GM12878 (cell line): Measurements from ENCODE around the gene NF1. TPM values are rescaled to one million over a fixed set of nuclear protein-coding genes. Genes with fewer than 3 reads are reported as not detected.

Experiments used
- ATAC-seq: fragments of 200-7000 bp; cut with Tn5 transposase; 3 replicates; pipeline ENCODE4 v1.9.1; 2020; ENCODE audit warnings: mild to moderate bottlenecking, moderate library complexity
- BruUV-seq: library from RNA; stranded (reverse); fragments of 400-500 nt; replicated peaks from 2 replicates; lab custom pipeline; 2021; lab: Mats Ljungman, UMichigan
- CTCF ChIA-PET: fragments of 300-600 bp; sonication (Branson Sonifier 250); formaldehyde crosslinking; extraction: SDS; loops from one replicate; lab custom pipeline; 2021; ENCODE audit warnings: inconsistent platforms; lab: Yijun Ruan, JAX
- POLR2A ChIA-PET: fragments of 350-600 bp; formaldehyde crosslinking; extraction: SDS; loops from one replicate; lab custom pipeline; 2021; ENCODE audit warnings: inconsistent platforms; lab: Charles Lee
- RAD21 ChIA-PET: fragments of 300-600 bp; sonication (Branson Sonifier 250); formaldehyde crosslinking; loops from one replicate; lab custom pipeline; 2023; ENCODE audit warnings: antibody characterized with exemption; ENCODE audit not compliant: unreplicated experiment; lab: Charles Lee
- SMC1A ChIA-PET: fragments of 300-600 bp; sonication (Branson Sonifier 250); formaldehyde crosslinking; loops from one replicate; lab custom pipeline; 2023; ENCODE audit not compliant: unreplicated experiment, uncharacterized antibody; lab: Charles Lee
- DNase-seq: peaks from one replicate; pipeline ENCODE4 v3.0.0-alpha.2; 2011; ENCODE audit warnings: low read depth, low spot score
- FAIRE-seq: peaks from 3 replicates; lab custom pipeline; 2011; peaks lifted over from hg19 to GRCh38; lab: Jason Lieb, UNC
- H2AFZ ChIP-seq: 2 replicates; pipeline ENCODE4 v1.6.0; 2011; ENCODE audit warnings: low read depth, low read length, control low read depth; ENCODE audit not compliant: control insufficient read depth
- H3K27ac ChIP-seq: 2 replicates; pipeline ENCODE4 v1.5.1; 2011; ENCODE audit warnings: control low read depth; ENCODE audit not compliant: control insufficient read depth, insufficient read depth
- H3K27me3 ChIP-seq, 2 experiments: replicated peaks in 1 of 2; 2 replicates each; pipeline versions ENCODE4 v1.6.0 to v1.6.1; 2011; ENCODE audit warnings: low read length in 1 of 2; ENCODE audit not compliant: control insufficient read depth in 2 of 2, insufficient read depth in 2 of 2
- H3K36me3 ChIP-seq, 2 experiments: 2 replicates each; pipeline ENCODE4 v1.5.1; 2011; ENCODE audit warnings: low read length in 1 of 2; ENCODE audit not compliant: control insufficient read depth in 2 of 2, insufficient read depth in 2 of 2
- H3K4me1 ChIP-seq: 2 replicates; pipeline ENCODE4 v1.6.1; 2011; ENCODE audit warnings: mild to moderate bottlenecking, low read length, moderate library complexity, mixed read lengths; ENCODE audit not compliant: control insufficient read depth, insufficient read depth
- H3K4me2 ChIP-seq: 2 replicates; pipeline ENCODE4 v1.6.0; 2011; ENCODE audit warnings: control low read depth; ENCODE audit not compliant: control insufficient read depth, insufficient read depth
- H3K4me3 ChIP-seq: fragments of 200-600 bp; sonication (generic); 2 replicates; pipeline ENCODE4 v1.5.1; 2016
- H3K79me2 ChIP-seq: 2 replicates; pipeline ENCODE4 v1.6.0; 2011; ENCODE audit warnings: low read length; ENCODE audit not compliant: control insufficient read depth, insufficient read depth
- H3K9ac ChIP-seq: 2 replicates; pipeline ENCODE4 v1.8.0; 2011; ENCODE audit warnings: low read length, control low read depth, mixed read lengths; ENCODE audit not compliant: control insufficient read depth, insufficient read depth
- H3K9me3 ChIP-seq: replicated peaks from 3 replicates; pipeline ENCODE4 v1.5.1; 2011; ENCODE audit warnings: mild to moderate bottlenecking, low read length; ENCODE audit not compliant: control insufficient read depth, insufficient read depth
- H4K20me1 ChIP-seq: 2 replicates; pipeline ENCODE4 v1.6.0; 2011; ENCODE audit not compliant: control insufficient read depth, insufficient read depth
- ASH2L ChIP-seq: fragments of 300-600, 200-600 bp; sonication (generic); IDR thresholded peaks from 2 replicates; pipeline ENCODE4 v1.6.1; 2017; ENCODE audit warnings: low read depth, mild to moderate bottlenecking, borderline replicate concordance
- CBFB ChIP-seq: IDR thresholded peaks from 2 replicates; pipeline ENCODE4 v1.6.1; 2016; ENCODE audit warnings: antibody characterized with exemption, low read depth
- GABPA ChIP-seq: IDR thresholded peaks from 2 replicates; pipeline ENCODE4 v1.6.1; 2014; ENCODE audit warnings: antibody characterized with exemption, low read depth, mild to moderate bottlenecking, inconsistent platforms
- KDM1A ChIP-seq: fragments of 200-600 bp; sonication (generic); IDR thresholded peaks from 2 replicates; pipeline ENCODE4 v1.6.1; 2016; ENCODE audit warnings: borderline replicate concordance
- NR2C1 ChIP-seq: fragments of 450-650 bp; IDR thresholded peaks from 2 replicates; pipeline ENCODE4 v1.6.1; 2017; ENCODE audit warnings: antibody characterized with exemption, mild to moderate bottlenecking, moderate library complexity
- RFX5 ChIP-seq: IDR thresholded peaks from 2 replicates; pipeline ENCODE4 v1.6.1; 2011; ENCODE audit warnings: low read depth, low read length, improper control_type of control experiment
- TCF12 ChIP-seq: IDR thresholded peaks from 2 replicates; pipeline ENCODE4 v1.6.1; 2011; ENCODE audit warnings: low read depth, mild to moderate bottlenecking, low read length
- TCF3 ChIP-seq: IDR thresholded peaks from 2 replicates; pipeline ENCODE4 v1.6.1; 2012; ENCODE audit warnings: low read depth, mild to moderate bottlenecking, low read length, borderline replicate concordance; ENCODE audit not compliant: insufficient read depth
- WGBS: methylation state at CpG from one replicate; pipeline ENCODE4 v1.1.6; 2016; ENCODE audit warnings: low lambda C conversion rate; ENCODE audit not compliant: insufficient replicate concordance, insufficient coverage; ENCODE audit errors: missing lambda C conversion rate; 5-methylcytosine and 5-hydroxymethylcytosine counted together
- in situ Hi-C: fragments of 300-500 bp; cut with MboI; formaldehyde crosslinking; loops from 9 replicates; pipeline ENCODE4 v1.14.3; 2018; ENCODE audit warnings: mixed read lengths
- intact Hi-C: fragments of 100-400 bp; cut with micrococcal nuclease; formaldehyde crosslinking; loops from one replicate; pipeline ENCODE4 v1.14.2; 2022; ENCODE audit not compliant: unreplicated experiment
- polyA plus RNA-seq, 11 experiments: library from polyadenylated mRNA; depleted of rRNA in 4 of 11; unstranded in 6 of 11; stranded (reverse) in 5 of 11; fragments of >200 nt; fragmentation: Nextera tagmentation in 4 of 11; fragmentation: Illumina TruSeq in 1 of 11; extraction: Ambion mirVana in 4 of 11; extraction: Trizol in 1 of 11; gene quantifications; 1 replicate in 1 of 11; 2 replicates in 10 of 11; pipeline versions ENCODE4 v1.2.1 to v1.2.3, GENCODE V29; 2011 to 2016; ENCODE audit warnings: inconsistent platforms in 2 of 11, missing spikeins in 2 of 11, low read depth in 1 of 11
- total RNA-seq, 4 experiments: library from RNA; depleted of rRNA in 3 of 4; stranded (reverse); fragments of >200 nt in 3 of 4; fragmentation: Illumina TruSeq in 1 of 4; extraction: Trizol in 1 of 4; gene quantifications; 2 replicates each; pipeline versions ENCODE4 v1.2.1 to v1.2.3, GENCODE V29; 2013 to 2021
- TF ChIP-seq, protein P1 (sequence below), 3 experiments: IDR thresholded peaks in 2 of 3; conservative IDR thresholded peaks in 1 of 3; 2 replicates each; pipeline ENCODE4 v1.5.1; 2011; ENCODE audit warnings: low read depth in 3 of 3, low read length in 3 of 3, mild to moderate bottlenecking in 3 of 3, control low read depth in 2 of 3, moderate library complexity in 2 of 3, inconsistent platforms in 1 of 3, mixed read lengths in 1 of 3; ENCODE audit not compliant: control insufficient read depth in 2 of 3, insufficient read depth in 1 of 3; ENCODE audit errors: extremely low read depth in 1 of 3
- TF ChIP-seq, protein P2 (sequence below): fragments of 150-350 bp; IDR thresholded peaks from 2 replicates; pipeline ENCODE4 v1.6.1; 2014; ENCODE audit warnings: mild to moderate bottlenecking, low read depth, low read length
- TF ChIP-seq, protein P3 (sequence below): fragments of 450-650 bp; IDR thresholded peaks from 2 replicates; pipeline ENCODE4 v1.6.1; 2017; ENCODE audit warnings: antibody characterized with exemption, mild to moderate bottlenecking, moderate library complexity

The NF1 gene
- total and polyA plus RNA-seq, 10 of the 15 experiments (the other 5 are each of a cell fraction or from before 2014, with no cell fraction given): 2.5 to 31.8 (median 16.6) TPM

DNA sequence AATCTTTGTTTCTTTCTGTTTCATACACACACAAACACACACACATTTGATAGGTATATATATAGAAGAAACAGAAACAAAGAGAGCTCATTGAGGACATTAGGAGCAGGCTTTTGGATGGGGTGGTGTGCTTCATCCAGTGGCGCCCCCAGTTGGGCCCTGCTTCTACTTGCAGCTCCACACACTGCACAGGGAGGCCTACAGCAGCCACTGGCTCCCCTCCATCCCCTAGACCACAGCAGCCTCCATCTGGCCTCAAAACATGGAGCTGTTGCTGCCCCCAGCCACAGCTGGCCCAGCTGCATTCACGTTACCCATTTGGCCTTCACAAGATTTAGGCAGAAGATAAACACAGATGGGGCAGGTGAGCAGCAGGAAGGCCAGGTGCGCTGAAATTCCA lies 33.1 kb upstream of the NF1 start:
- ATAC-seq: peak; percentile 41; the same call in 2 of the 3 replicates
- Histone ChIP-seq H3K79me2 (no peaks in the 10 kb centered on the region), H3K4me3 (no peak overlapping the region), H3K9ac (no peak overlapping the region), H4K20me1 (no peaks in the 10 kb centered on the region), H3K9me3 (no peaks in the 10 kb centered on the region), H3K36me3 (no peaks in the 10 kb centered on the region), H3K4me2 (no peak overlapping the region), H3K27ac (no peak overlapping the region), H3K27me3 (no peaks in the 10 kb centered on the region), H3K4me1 (peaks cover 24% of the 10 kb centered on the region), H2AFZ (no peak overlapping the region)
- intact Hi-C loops: no loop called here
- POLR2A ChIA-PET: no interaction called here
- SMC1A ChIA-PET: interaction anchor here (1.5 kb wide), 1 partner anchor 11 kb away, joined by 3 read pairs; no protein-coding TSS in a partner anchor
- TF ChIP-seq, protein P1, sequence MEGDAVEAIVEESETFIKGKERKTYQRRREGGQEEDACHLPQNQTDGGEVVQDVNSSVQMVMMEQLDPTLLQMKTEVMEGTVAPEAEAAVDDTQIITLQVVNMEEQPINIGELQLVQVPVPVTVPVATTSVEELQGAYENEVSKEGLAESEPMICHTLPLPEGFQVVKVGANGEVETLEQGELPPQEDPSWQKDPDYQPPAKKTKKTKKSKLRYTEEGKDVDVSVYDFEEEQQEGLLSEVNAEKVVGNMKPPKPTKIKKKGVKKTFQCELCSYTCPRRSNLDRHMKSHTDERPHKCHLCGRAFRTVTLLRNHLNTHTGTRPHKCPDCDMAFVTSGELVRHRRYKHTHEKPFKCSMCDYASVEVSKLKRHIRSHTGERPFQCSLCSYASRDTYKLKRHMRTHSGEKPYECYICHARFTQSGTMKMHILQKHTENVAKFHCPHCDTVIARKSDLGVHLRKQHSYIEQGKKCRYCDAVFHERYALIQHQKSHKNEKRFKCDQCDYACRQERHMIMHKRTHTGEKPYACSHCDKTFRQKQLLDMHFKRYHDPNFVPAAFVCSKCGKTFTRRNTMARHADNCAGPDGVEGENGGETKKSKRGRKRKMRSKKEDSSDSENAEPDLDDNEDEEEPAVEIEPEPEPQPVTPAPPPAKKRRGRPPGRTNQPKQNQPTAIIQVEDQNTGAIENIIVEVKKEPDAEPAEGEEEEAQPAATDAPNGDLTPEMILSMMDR (IDR thresholded peaks at IDR 0.05 in 2 of 3, conservative IDR thresholded peaks at IDR 0.05 in 1 of 3; ENCODE audit: control insufficient read depth in 2 of 3, extremely low read depth in 1 of 3, insufficient read depth in 1 of 3, low read depth in 3 of 3, low read length in 3 of 3): peak in 2 of 3 experiments; percentile 1 to 9; a peak in 1 of 6 replicates
- no peak for TF ChIP-seq TCF12
- no TSS peak for BruUV-seq
- in situ Hi-C loops: no loop called here
- DNase-seq: no peak
- CTCF ChIA-PET: interaction anchor here (0.6 to 1.6 kb wide), 7 partner anchors 11 to 154 kb away, joined by 3 to 5 read pairs (median 4); partner anchors contain the start of gene RNF135
- 46% methylated on average over 3 of the region's 3 CpGs for WGBS
- RAD21 ChIA-PET: interaction anchor here (1.0 to 1.1 kb wide), 3 partner anchors 9 to 29 kb away, joined by 3 to 5 read pairs (median 3); no protein-coding TSS in a partner anchor
- no peak for FAIRE-seq

DNA sequence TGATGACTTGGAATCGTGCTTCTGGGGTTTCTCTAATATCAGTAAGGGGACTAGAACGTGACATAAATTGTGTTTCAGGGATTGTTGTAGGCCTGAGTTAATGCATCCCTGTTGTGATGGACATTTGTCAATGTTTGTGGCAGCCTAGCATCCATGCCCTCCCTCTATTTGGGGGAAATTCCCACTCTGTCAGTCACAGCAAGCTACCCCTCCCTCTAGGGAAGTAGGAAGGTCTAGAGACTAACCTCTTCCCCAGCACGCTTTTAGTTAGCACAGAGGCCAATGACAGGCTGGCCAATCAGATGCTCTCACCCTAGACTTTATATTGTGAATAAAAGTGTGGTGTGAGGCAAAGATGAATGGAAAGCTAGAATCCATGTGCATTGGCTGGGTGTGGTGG lies 32.4 kb upstream of the NF1 start:
- WGBS: 78% methylated on average over 3 of the region's 3 CpGs
- Histone ChIP-seq H3K9me3 (no peaks in the 10 kb centered on the region), H3K79me2 (no peaks in the 10 kb centered on the region), H3K9ac (no peak overlapping the region), H2AFZ (no peak overlapping the region), H3K36me3 (no peaks in the 10 kb centered on the region), H3K27ac (no peak overlapping the region), H3K4me1 (peaks cover 24% of the 10 kb centered on the region), H3K4me2 (no peak overlapping the region), H3K4me3 (no peak overlapping the region), H4K20me1 (no peaks in the 10 kb centered on the region), H3K27me3 (no peaks in the 10 kb centered on the region)
- intact Hi-C loops (no loop called here), in situ Hi-C loops (no loop called here)
- DNase-seq: no peak
- CTCF ChIA-PET: interaction anchor here (1.4 kb wide), 1 partner anchor 45 kb away, joined by 3 read pairs; no protein-coding TSS in a partner anchor
- SMC1A ChIA-PET: no interaction called here
- POLR2A ChIA-PET: no interaction called here
- FAIRE-seq: no peak
- BruUV-seq: no TSS peak
- RAD21 ChIA-PET: no interaction called here
- ATAC-seq: no peak
- TF ChIP-seq TCF3 (no peak), ASH2L (no peak), KDM1A (no peak), GABPA (no peak), CBFB (no peak), RFX5 (no peak), NR2C1 (no peak)
- TF ChIP-seq, protein P2, sequence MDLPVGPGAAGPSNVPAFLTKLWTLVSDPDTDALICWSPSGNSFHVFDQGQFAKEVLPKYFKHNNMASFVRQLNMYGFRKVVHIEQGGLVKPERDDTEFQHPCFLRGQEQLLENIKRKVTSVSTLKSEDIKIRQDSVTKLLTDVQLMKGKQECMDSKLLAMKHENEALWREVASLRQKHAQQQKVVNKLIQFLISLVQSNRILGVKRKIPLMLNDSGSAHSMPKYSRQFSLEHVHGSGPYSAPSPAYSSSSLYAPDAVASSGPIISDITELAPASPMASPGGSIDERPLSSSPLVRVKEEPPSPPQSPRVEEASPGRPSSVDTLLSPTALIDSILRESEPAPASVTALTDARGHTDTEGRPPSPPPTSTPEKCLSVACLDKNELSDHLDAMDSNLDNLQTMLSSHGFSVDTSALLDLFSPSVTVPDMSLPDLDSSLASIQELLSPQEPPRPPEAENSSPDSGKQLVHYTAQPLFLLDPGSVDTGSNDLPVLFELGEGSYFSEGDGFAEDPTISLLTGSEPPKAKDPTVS: no peak
- TF ChIP-seq, protein P3, sequence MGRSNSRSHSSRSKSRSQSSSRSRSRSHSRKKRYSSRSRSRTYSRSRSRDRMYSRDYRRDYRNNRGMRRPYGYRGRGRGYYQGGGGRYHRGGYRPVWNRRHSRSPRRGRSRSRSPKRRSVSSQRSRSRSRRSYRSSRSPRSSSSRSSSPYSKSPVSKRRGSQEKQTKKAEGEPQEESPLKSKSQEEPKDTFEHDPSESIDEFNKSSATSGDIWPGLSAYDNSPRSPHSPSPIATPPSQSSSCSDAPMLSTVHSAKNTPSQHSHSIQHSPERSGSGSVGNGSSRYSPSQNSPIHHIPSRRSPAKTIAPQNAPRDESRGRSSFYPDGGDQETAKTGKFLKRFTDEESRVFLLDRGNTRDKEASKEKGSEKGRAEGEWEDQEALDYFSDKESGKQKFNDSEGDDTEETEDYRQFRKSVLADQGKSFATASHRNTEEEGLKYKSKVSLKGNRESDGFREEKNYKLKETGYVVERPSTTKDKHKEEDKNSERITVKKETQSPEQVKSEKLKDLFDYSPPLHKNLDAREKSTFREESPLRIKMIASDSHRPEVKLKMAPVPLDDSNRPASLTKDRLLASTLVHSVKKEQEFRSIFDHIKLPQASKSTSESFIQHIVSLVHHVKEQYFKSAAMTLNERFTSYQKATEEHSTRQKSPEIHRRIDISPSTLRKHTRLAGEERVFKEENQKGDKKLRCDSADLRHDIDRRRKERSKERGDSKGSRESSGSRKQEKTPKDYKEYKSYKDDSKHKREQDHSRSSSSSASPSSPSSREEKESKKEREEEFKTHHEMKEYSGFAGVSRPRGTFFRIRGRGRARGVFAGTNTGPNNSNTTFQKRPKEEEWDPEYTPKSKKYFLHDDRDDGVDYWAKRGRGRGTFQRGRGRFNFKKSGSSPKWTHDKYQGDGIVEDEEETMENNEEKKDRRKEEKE: no peak
